UCSD-AML1 (cell line): ENCODE results near the gene GPR151.

Experiments used
- DNase-seq: peaks from one replicate; lab custom pipeline; 2025; ENCODE audit not compliant: unreplicated experiment; lab: John Stamatoyannopoulos, UW

Gene GPR151

GRCh38 chr5:146521403-146522106 is 5.6 kb upstream of the GPR151 start:
- no peak for DNase-seq

DNA sequence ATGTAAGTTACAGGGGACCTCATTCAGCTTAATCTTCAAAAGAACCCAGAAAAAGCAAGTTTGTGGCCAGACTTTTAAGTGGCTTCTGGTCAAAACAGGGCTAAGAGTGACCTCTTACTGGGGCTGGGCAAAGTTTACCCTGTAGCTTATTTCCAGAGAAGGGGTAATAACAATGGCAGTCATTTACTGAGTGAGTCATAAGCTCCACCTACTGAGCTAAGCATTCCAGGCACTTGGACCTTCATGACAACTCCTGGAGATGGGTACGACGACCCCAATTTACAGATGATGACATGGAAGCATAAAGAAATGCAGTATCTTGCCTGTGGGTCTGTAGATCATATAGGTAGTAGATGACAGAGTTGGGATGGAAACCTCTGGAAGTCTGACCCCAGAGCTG is 4.7 kb upstream of the GPR151 start:
- DNase-seq = no peak

- DNase-seq = no peak
These were observed 3.6 kb upstream of the GPR151 start for GRCh38 chr5:146519554-146519953.

DNA sequence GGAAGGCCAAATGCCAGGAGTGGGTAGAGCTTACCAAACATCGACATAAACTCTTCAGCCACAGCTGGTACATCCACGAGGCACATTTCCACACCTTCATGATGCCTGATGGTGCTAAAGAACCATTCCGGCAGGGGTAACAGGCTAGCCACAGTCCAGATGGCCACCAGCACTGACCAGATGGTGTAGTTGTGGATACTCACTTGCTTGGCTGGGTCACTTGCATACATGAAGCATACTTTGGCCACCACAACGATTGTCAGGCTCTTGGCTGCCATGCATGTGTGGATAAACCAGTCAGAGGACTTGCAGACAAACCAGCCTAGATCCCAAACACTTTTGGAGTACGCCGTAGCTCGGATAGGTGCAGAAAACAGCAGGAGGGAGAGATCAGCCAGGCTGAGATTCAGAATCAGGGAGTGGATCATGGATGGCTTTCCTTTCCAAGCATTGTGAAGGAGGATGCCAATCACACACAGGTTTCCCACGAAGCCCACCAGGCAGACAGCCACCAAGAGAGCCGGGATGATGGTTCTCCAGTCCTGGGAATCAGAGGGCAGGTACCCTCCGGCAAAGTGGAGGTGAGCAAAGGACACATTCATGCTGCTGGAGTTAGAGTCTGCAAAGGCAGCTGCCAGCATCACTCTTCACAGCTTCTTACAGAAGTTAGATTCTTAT is 378 bp downstream of the GPR151 start:
- DNase-seq = no peak

DNA sequence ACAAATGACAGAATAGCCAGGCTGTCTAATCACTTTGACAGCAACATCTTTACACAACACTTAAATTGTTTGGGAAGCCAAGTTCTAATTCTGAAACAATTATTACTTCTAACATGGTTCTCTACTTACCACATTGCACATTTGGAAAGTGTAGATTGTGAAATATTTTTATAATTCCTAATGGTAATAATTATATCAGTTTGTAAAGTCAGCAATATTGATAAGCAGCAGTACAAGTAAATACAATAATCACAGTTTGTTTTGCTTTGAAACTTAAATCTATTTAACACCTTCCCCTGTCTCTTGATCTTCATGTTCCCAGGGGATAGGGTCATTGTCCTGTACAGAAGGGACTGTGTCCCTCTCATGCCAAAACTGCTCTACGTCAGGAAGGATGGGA is 1.4 kb downstream of the GPR151 start:
- DNase-seq = no peak

DNA sequence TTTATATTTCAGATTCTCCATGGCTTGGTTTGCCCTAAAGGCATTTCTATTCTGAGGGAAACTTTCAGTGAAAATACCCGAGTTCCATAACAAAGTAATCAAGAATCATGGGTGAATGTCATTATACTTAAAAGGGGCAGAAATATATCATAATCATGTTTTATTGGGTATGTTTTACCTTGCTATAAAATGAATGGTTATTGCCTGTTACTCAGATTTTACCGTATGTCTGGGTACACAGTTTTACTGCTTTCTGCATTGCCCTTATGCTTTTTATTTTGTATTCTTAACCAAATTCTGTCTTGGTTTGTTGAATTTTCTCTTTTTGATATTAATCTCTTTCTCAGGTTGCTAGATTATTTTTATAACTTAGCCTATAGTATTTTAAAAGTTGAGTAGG is 2.5 kb downstream of the GPR151 start:
- no peak for DNase-seq

DNA sequence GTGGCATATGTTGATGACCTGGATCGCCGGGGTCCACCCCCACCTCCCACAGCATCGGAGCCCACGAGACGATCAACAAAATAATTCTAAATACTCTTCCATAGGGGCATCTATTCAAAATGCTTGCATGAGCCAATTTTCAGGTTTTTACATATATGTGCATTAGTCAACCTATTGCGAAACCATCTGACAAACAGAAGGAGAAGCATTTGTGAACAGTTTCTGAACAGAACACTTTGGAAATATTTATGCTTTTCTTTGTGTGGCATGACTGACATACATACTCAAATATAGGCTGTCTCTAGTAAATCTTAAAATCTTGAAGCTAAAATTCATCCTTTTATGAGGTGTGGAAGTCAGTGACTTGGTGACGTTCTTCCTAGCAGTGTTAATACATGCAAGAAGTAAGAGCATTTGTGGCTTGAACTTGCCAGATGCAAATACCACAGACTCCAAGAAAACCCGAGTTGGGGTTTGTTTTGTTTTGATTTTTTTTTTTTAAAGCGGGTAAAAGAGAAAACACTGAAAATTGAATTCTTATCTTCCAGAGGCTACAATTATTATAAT is 5.3 kb downstream of the GPR151 start:
- no peak for DNase-seq

GRCh38 chr5:146507428-146507827 is 8.6 kb downstream of the GPR151 start:
- no peak for DNase-seq

DNA sequence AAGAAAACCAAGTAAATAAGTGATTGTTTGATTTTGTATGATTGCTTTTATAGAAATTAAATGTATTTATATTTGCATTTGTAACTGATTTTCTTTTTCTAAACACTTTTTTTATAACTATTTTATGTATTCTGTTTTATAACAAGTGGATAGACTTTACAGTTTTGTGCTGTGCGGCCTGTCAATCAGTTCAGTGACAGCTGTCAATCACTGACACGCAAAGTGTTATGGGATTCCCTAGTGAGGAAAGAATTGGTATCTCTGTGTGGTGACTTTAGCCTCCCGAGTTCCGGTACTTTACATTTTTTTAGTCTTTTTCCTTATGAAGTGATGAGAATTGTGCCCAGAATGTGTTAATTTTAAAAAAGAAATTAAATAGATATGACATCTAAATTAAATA is 16.3 kb downstream of the GPR151 start:
- DNase-seq = no peak

DNA sequence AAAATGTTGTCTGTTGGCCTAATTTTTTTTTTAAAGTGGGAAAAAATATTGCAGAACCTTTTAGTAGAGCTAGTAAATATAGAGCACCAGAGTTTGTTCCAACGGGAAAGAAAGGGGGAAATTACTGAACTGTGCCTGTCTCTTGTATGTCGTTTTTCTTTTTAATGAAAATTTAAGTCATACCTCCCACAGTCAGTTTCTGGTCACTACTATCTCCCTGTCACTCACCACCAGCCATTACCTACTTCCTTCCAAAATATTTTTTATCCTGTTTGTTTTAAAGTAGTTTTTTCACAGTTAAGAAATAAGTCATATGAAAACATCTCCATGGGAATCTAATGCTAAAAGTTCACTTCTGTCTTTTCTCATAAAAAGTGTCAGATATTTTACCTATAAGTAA is 21.3 kb downstream of the GPR151 start:
- DNase-seq = no peak

DNA sequence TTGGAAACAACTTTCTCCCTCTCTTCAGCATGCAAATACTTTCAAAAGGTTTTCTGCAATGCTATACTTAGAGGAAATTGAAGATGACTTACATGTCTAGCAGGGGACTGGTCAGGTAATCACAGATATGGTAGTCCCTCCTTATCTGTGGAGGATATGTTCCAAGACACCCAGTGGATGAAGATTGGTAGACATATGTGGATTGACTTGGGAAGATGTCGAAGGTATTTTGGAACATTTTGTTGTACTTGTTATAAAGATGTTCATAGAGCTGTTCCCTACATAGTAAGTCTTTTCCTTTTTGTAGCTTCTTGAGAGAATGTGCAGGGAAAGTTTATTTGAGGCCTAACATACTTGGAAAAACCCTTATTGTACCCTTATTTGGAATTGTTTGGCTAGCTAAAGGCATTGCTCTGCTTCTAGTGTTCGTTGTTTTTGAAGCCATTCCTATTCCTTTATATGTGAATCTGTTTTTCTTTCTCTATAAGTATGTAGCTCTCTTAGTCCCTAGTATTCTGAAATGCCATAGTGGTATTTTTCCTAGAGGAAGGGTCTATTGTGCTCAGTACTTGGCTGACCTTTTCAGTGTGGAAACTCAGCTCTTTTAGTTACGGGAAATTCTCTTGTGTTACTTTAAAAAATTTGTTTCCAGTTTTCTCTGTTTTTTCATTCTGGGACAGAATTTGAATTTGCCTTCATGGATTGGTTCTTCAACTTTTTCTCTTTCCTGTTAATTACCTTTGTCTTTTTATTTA is 25.7 kb downstream of the GPR151 start:
- no peak for DNase-seq

- DNase-seq = no peak
These were observed 31.1 kb downstream of the GPR151 start for GRCh38 chr5:146484714-146485391.

DNA sequence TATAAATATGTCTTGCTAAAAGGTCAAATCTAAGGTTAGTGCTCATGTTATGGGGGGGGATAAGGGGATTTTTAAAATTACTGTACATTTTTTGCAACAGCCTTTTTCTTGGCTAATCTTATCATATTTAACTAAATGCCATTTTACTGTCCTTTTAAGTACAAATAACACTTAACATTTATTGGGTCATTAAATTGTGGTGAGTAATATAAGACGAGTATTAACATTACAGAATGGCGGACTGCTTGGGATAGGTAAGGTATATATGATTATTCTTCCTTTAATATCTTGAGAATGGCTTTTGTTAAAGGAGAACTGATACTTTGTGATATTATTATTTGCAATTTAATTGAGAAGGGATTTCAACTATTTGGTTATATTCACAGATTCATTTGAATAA is 33.2 kb downstream of the GPR151 start:
- no peak for DNase-seq

DNA sequence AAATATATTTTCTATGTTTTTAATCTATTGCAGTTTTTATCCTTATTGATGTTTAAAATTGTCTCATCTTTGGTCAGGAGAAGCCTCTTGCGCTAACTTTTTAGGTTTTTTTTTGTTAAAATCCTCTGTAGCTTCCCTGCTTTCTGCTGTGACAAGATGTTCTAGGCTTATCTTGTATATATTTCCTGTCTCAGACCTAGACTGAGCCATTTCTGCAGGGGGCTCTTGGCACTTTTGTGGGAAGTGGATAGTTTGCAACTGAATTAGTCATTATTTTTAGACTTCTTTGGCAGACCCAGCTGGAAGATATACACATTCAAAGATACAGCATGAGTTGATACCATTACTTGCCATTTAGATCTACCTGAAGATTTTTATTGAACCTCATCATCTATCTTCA is 40.1 kb downstream of the GPR151 start:
- no peak for DNase-seq

DNA sequence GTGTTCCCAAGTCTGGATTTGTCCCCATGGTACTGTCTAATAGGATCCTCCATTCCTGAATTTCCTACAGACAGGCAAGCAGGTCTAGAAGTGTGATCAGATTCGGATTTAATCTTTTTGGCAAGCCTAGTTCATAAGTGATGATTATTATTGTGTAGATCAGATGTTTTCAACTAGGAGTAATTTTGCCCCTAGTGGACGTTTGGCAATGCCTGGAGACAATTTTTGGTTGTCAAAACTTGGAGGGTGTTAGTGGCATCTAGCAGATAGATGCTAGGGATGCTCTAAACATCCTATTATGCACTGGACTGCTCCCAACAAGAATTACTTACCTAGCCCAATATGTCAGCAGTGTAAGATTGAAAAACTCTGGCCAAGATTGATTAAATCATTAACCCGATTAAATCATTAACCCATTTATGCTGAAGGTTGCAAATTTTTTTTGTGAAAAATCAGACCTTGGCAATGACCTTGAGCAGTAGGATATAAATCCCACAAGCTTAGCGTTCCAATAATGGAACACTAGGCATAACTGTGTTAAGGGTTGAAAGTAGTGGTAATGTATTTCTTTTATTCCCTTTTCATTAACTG is 40.7 kb downstream of the GPR151 start:
- DNase-seq = no peak

DNA sequence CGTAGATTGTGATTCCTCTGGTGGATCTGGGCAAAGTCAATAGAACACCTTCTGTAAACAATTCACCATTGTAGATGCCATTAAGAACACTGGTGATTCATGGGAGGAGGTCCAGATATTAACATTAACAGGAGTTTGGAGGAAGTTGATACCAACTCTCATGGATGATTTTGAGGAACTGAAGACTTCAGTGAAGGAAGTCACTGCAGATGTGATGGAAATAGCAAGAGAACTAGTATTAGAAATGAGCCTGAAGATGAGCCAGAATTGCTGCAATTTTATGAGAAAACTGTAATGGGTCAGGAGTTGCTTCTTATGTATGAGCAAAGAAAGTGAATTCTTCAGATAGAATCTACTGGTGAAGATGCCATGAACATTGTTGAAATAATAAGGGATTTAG is 41.9 kb downstream of the GPR151 start:
- DNase-seq = no peak

GRCh38 chr5:146467760-146468159 is 48.2 kb downstream of the GPR151 start:
- no peak for DNase-seq

DNA sequence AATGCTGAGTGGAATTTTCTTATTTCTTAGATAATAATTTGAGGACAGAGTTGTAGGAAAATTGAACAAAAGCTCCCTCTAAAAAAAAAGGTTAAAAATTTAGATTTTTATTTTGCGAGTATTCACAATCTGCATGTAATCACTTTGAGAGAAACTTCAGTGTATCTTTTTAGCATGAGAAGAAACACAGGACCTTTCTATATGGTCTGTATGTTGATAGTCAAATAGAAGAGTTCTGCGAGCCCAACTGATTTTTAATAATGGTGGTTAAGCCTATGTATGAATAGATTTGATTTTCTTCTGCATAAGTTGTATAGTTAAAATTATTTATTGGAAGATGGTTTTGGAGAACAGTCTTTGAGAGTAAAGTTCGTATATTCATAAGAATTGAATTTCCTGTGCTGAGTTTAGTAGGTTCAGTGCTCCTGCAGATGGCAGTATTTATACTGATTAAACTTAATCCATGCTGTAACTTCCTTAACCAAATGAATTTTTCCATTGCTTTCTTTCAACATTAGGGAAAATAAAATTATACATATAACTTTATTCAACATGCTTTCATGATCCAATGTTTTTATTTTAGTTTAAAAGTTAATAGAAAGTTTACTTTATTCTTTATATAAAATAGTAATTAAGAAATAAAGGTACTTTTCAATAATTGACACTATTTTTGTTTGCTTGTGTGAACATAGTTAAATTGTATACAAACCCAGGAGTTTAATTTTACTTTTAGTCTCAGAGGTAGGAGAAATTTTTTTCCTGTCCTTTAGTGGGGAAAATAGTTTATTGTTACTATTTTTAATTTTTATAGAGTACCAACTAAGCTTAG is 49.3 kb downstream of the GPR151 start:
- DNase-seq = no peak

- DNase-seq = no peak
These were observed 52.5 kb downstream of the GPR151 start for GRCh38 chr5:146463446-146463845.
